ENCODE data around the gene TTC9B.

DNA sequence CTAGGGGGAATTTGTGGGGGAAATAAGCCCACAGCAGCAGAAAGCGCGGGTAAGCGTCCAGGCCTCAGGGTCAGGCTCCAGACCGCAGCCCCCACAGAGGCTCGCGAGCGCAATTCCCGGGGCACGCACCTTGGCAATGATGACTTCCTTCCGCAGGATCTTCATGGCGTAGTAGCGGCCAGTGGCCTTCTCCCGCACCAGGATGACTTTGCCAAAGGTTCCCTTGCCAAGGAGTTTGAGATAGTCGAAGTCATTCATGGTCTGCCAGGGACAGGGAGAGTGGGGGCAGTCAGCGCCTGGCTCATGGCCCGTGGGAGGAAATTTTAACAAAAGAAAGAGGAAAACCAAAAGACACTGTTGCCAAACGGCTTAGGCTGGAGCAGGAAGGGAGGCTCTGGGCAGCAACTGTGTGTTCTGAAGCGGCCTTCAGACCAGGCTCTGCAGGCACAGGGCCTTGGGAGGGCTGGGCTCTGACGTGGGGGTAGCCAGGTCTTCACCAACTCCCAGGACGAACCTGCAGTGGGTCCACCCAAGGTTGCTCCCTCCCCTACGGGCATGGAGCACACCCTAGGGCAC, 23.7 kb upstream of the TTC9B start:
- TF ChIP-seq POLR2AphosphoS5 (IDR thresholded peaks at IDR 0.05; ENCODE audit: borderline replicate concordance, low read depth, low read length): no peak
- no peak for TF ChIP-seq EZH2 (IDR thresholded peaks at IDR 0.05)
- no peak for TF ChIP-seq FOXP2 (optimal IDR thresholded peaks at IDR 0.05; ENCODE audit: control extremely low read depth, extremely low read length, insufficient read depth)

All from SK-N-MC (cell line).